Endodermal cell (in vitro differentiated cells): ENCODE data around the gene HADHA. TPM values are rescaled to one million over a fixed set of nuclear protein-coding genes. Genes with fewer than 3 reads are reported as not detected.

Experiments used
- DNase-seq: peaks from one replicate; pipeline ENCODE4 v3.0.0-alpha.2; 2017
- H3K27ac ChIP-seq: 2 replicates; pipeline ENCODE4 v1.5.1; 2013; ENCODE audit warnings: mild to moderate bottlenecking, low read depth, low read length, moderate library complexity
- H3K27me3 ChIP-seq: 2 replicates; pipeline ENCODE4 v1.6.1; 2013; ENCODE audit warnings: mild to moderate bottlenecking, low read length, moderate library complexity; ENCODE audit not compliant: insufficient read depth, control insufficient read depth, poor library complexity, severe bottlenecking
- H3K36me3 ChIP-seq: 2 replicates; pipeline ENCODE4 v1.7.0; 2013; ENCODE audit warnings: mild to moderate bottlenecking, low read length, moderate library complexity; ENCODE audit not compliant: control insufficient read depth, insufficient read depth
- H3K4me1 ChIP-seq: one replicate; pipeline ENCODE4 v1.7.0; 2013; ENCODE audit warnings: low read length; ENCODE audit not compliant: control insufficient read depth, insufficient read depth
- H3K4me3 ChIP-seq: 2 replicates; pipeline ENCODE4 v1.5.1; 2013; ENCODE audit warnings: mild to moderate bottlenecking, low read length, moderate library complexity
- H3K9ac ChIP-seq: 2 replicates; pipeline ENCODE4 v1.6.1; 2013; ENCODE audit warnings: mild to moderate bottlenecking, low read length, moderate library complexity; ENCODE audit not compliant: poor library complexity, severe bottlenecking; ENCODE audit errors: extremely low read depth
- H3K9me3 ChIP-seq: 2 replicates; pipeline ENCODE4 v1.6.1; 2013; ENCODE audit warnings: mild to moderate bottlenecking, low read length, moderate library complexity; ENCODE audit not compliant: control insufficient read depth
- H3K27ac Mint-ChIP-seq: 2 replicates; pipeline ENCODE4 v1.8.0; 2020; ENCODE audit warnings: mixed read lengths
- H3K27me3 Mint-ChIP-seq: 2 replicates; pipeline ENCODE4 v1.8.0; 2021; ENCODE audit warnings: mild to moderate bottlenecking, mixed read lengths; ENCODE audit not compliant: insufficient read depth
- H3K36me3 Mint-ChIP-seq: 2 replicates; pipeline ENCODE4 v1.8.0; 2020; ENCODE audit warnings: low read depth, mixed read lengths
- H3K4me1 Mint-ChIP-seq: 2 replicates; pipeline ENCODE4 v1.8.0; 2020; ENCODE audit warnings: mixed read lengths
- H3K4me3 Mint-ChIP-seq: 2 replicates; pipeline ENCODE4 v1.8.0; 2020; ENCODE audit warnings: mild to moderate bottlenecking, moderate library complexity, mixed read lengths
- H3K9me3 Mint-ChIP-seq: 2 replicates; pipeline ENCODE4 v1.8.0; 2020; ENCODE audit warnings: mild to moderate bottlenecking, mixed read lengths
- CTCF ChIP-seq: fragments of 200-600 bp; sonication (generic); conservative IDR thresholded peaks from 2 replicates; pipeline ENCODE4 v1.5.0; 2021; ENCODE audit warnings: antibody characterized with exemption, mild to moderate bottlenecking
- WGBS, 2 experiments: methylation state at CpG; one replicate each; pipeline versions ENCODE4 v1.1.5 to v1.1.7; 2013; ENCODE audit warnings: missing lambda C conversion rate in 2 of 2, mixed read lengths in 1 of 2; ENCODE audit not compliant: insufficient coverage in 1 of 2, insufficient read length in 1 of 2; 5-methylcytosine and 5-hydroxymethylcytosine counted together
- total RNA-seq, 2 donors: library from RNA; stranded (reverse); fragmentation: NEBNext Ultra II Directional in 1 of 2; extraction: Animal tissue kit (Norgen Biotek cat#: 25700) in 1 of 2; gene quantifications; 2 replicates in 1 of 2; 3 replicates in 1 of 2; pipeline ENCODE4 v1.2.1, GENCODE V29; 2021

Gene HADHA
- total RNA-seq, 2 donors from 2014 or later = 83.8 to 86.7 TPM

- Mint-ChIP-seq H3K27me3 (peaks cover 17% of the 10 kb centered on the region), H3K27ac (peak overlapping the region; percentile 19), H3K9me3 (no peaks in the 10 kb centered on the region), H3K36me3 (peaks cover 49% of the 10 kb centered on the region), H3K4me3 (peak overlapping the region; percentile 6), H3K4me1 (peaks cover 32% of the 10 kb centered on the region)
- Histone ChIP-seq H3K4me1 (peaks cover 13% of the 10 kb centered on the region), H3K9me3 (no peaks in the 10 kb centered on the region), H3K9ac (no peak overlapping the region), H3K36me3 (peaks cover 45% of the 10 kb centered on the region), H3K27me3 (no peaks in the 10 kb centered on the region), H3K27ac (no peak overlapping the region), H3K4me3 (peak overlapping the region; percentile 10)
- WGBS, 2 experiments = 61 to 100% methylated on average over 1 of the region's 1 CpG
- no peak for DNase-seq
- TF ChIP-seq CTCF = no peak
Observed at GRCh38 chr2:26202981-26203490, 41.4 kb downstream of the HADHA start.

GRCh38 chr2:26197516-26197915, 46.9 kb downstream of the HADHA start:
- peaks cover 16% of the 10 kb centered on the region for H3K4me1 ChIP-seq
- peaks cover 79% of the 10 kb centered on the region for H3K36me3 ChIP-seq
- 79 to 95% methylated on average over 3 to 4 of the region's 4 CpGs for WGBS, 2 experiments
- H3K9ac ChIP-seq = no peak overlapping the region
- H3K27me3 ChIP-seq = no peaks in the 10 kb centered on the region
- H3K36me3 Mint-ChIP-seq = peaks cover 81% of the 10 kb centered on the region
- DNase-seq = no peak
- H3K9me3 Mint-ChIP-seq = no peaks in the 10 kb centered on the region
- H3K4me1 Mint-ChIP-seq = peaks cover 24% of the 10 kb centered on the region
- no peak overlapping the region for H3K4me3 ChIP-seq
- TF ChIP-seq CTCF = peak; percentile 24
- H3K27me3 Mint-ChIP-seq = peaks cover 8% of the 10 kb centered on the region
- no peak overlapping the region for H3K27ac ChIP-seq
- no peak overlapping the region for H3K4me3 Mint-ChIP-seq
- no peak overlapping the region for H3K27ac Mint-ChIP-seq
- H3K9me3 ChIP-seq = no peaks in the 10 kb centered on the region

DNA sequence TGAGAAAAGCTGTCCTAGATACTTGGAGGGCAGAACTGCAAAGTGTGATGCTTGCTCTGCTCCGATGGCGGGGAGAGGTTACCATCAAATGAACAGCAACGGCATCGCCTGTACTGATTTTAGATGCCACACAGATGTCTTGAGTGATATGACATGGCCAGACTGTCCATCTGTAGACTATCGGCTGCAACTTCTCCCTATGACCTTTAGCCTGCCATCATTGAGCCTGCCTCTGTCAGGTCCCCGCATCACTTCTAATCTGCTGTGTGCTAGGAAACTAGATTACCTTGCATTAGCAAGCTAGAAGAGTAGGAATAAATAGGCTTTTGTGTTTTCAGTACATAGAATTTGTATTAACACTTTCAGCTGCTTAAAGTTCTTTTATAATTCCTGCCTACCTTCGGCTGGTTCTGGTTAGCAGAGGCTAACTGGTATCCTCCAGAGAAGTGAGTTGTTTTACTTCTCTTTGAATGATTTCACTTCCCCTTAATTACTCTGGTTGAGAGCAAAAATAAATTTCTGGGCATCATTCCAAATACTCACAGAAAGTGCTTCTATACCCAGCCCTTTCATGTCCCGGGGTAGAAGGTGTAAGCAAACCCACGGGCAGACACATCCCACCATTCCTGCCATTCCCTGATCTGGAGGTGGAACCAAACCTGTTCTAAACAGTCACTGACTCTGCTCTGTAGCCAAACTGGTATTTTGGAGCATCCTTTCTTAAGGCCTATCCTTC, 47.6 kb downstream of the HADHA start:
- TF ChIP-seq CTCF = no peak
- peaks cover 85% of the 10 kb centered on the region for H3K36me3 ChIP-seq
- no peak overlapping the region for H3K9ac ChIP-seq
- Mint-ChIP-seq H3K4me3 (no peak overlapping the region), H3K36me3 (peaks cover 82% of the 10 kb centered on the region), H3K4me1 (peaks cover 18% of the 10 kb centered on the region), H3K27ac (no peak overlapping the region), H3K27me3 (peaks cover 8% of the 10 kb centered on the region), H3K9me3 (no peaks in the 10 kb centered on the region)
- H3K4me1 ChIP-seq = peaks cover 16% of the 10 kb centered on the region
- 91 to 96% methylated on average over 7 to 9 of the region's 9 CpGs for WGBS, 2 experiments
- no peak overlapping the region for H3K27ac ChIP-seq
- H3K27me3 ChIP-seq = no peaks in the 10 kb centered on the region
- DNase-seq = no peak
- H3K4me3 ChIP-seq = no peak overlapping the region
- no peaks in the 10 kb centered on the region for H3K9me3 ChIP-seq
